Natural killer cell (primary cell): ENCODE measurements around the gene AOC2. TPM values are rescaled to one million over a fixed set of nuclear protein-coding genes. Genes with fewer than 3 reads are reported as not detected.
"Not testable (repeated sequence)": the region's sequence is repeated elsewhere in the genome, so short reads cannot be mapped to it uniquely, and the experiment has no call there.

Source experiments
- ATAC-seq, 3 donors: fragments of 150-1000 bp in 2 of 3; fragments of 200-7000 bp in 1 of 3; cut with Tn5 transposase; 1 replicate in 1 of 3; 2 replicates in 2 of 3; pipeline ENCODE4 v1.10.0; 2021; ENCODE audit warnings: mild to moderate bottlenecking in 2 of 3, moderate library complexity in 2 of 3
- DNase-seq, 2 donors: peaks; one replicate each; pipeline versions ENCODE4 v3.0.0 to v3.0.0-alpha.2; 2013 to 2021; ENCODE audit warnings: mixed read lengths in 1 of 2
- H3K27ac ChIP-seq: one replicate; pipeline ENCODE4 v1.5.1; 2013; ENCODE audit warnings: mild to moderate bottlenecking, low read length
- H3K27me3 ChIP-seq: one replicate; pipeline ENCODE4 v1.6.1; 2013; ENCODE audit warnings: low read length; ENCODE audit not compliant: control insufficient read depth, insufficient read depth
- H3K36me3 ChIP-seq: one replicate; pipeline ENCODE4 v1.6.1; 2013; ENCODE audit warnings: low read length; ENCODE audit not compliant: control insufficient read depth, insufficient read depth
- H3K4me1 ChIP-seq: one replicate; pipeline ENCODE4 v1.6.1; 2013; ENCODE audit warnings: low read length; ENCODE audit not compliant: control insufficient read depth, insufficient read depth
- H3K4me3 ChIP-seq: one replicate; pipeline ENCODE4 v1.5.1; 2013; ENCODE audit warnings: low read length
- H3K9me3 ChIP-seq: one replicate; pipeline ENCODE4 v1.6.1; 2013; ENCODE audit warnings: low read length; ENCODE audit not compliant: control insufficient read depth, insufficient read depth
- H3K27ac Mint-ChIP-seq, 2 donors: one replicate each; pipeline ENCODE4 v1.8.0; 2022; ENCODE audit warnings: mild to moderate bottlenecking in 2 of 2, mixed read lengths in 2 of 2, moderate library complexity in 1 of 2
- H3K27me3 Mint-ChIP-seq, 2 donors: one replicate each; pipeline ENCODE4 v1.8.0; 2022; ENCODE audit warnings: low read depth in 2 of 2, mixed read lengths in 2 of 2
- H3K36me3 Mint-ChIP-seq: one replicate; pipeline ENCODE4 v1.8.0; 2022; ENCODE audit warnings: mixed read lengths
- H3K4me1 Mint-ChIP-seq, 2 donors: one replicate each; pipeline ENCODE4 v1.8.0; 2022; ENCODE audit warnings: mixed read lengths in 2 of 2
- H3K4me3 Mint-ChIP-seq: one replicate; pipeline ENCODE4 v1.8.0; 2022; ENCODE audit warnings: mild to moderate bottlenecking, moderate library complexity, mixed read lengths
- H3K9me3 Mint-ChIP-seq, 2 donors: one replicate each; pipeline ENCODE4 v1.8.0; 2022; ENCODE audit warnings: mixed read lengths in 2 of 2
- CTCF ChIP-seq: fragments of 200-600 bp; IDR thresholded peaks from one replicate; pipeline ENCODE4 v1.8.0; 2022; ENCODE audit warnings: antibody characterized with exemption
- WGBS: methylation state at CpG from one replicate; pipeline ENCODE4 v1.1.7; 2013; ENCODE audit warnings: missing lambda C conversion rate; ENCODE audit not compliant: insufficient coverage; 5-methylcytosine and 5-hydroxymethylcytosine counted together
- intact Hi-C: fragments of 100-400 bp; cut with micrococcal nuclease; formaldehyde crosslinking; loops from one replicate; pipeline ENCODE4 v1.14.2; 2022
- total RNA-seq, 4 donors: library from RNA; stranded (reverse); fragments of 120-200 nt in 1 of 4; gene quantifications; one replicate each; pipeline versions ENCODE4 v1.2.3 to v1.2.4, GENCODE V29; 2013 to 2022

AOC2 gene
- total RNA-seq, 3 donors from 2014 or later (not counting 1 experiment from before 2014, with no cell fraction given) = 3.0 to 3.9 (median 3.5) TPM

- 93% methylated on average over 15 of the region's 15 CpGs for WGBS
- Mint-ChIP-seq H3K27ac (no peak overlapping the region), H3K4me3 (no peak overlapping the region), H3K36me3 (no peaks in the 10 kb centered on the region), H3K27me3 (peaks cover 0 to 3% of the 10 kb centered on the region in 2 donors), H3K9me3 (no peaks in the 10 kb centered on the region), H3K4me1 (no peaks in the 10 kb centered on the region)
- H3K36me3 ChIP-seq = no peaks in the 10 kb centered on the region
- no peaks in the 10 kb centered on the region for H3K27me3 ChIP-seq
- no peak for TF ChIP-seq CTCF
- no peak overlapping the region for H3K27ac ChIP-seq
- no peak for DNase-seq
- H3K9me3 ChIP-seq = no peaks in the 10 kb centered on the region
- H3K4me3 ChIP-seq = no peak overlapping the region
- H3K4me1 ChIP-seq = no peaks in the 10 kb centered on the region
- ATAC-seq = no peak
- intact Hi-C loops = no loop called here
Observed at GRCh38 chr17:42853968-42854790, 9.8 kb downstream of the AOC2 start.

- intact Hi-C loops = no loop called here
- DNase-seq (no peak), ATAC-seq (no peak)
- WGBS = 71% methylated on average over 8 of the region's 8 CpGs
- no peaks in the 10 kb centered on the region for H3K9me3 Mint-ChIP-seq
- H3K27me3 ChIP-seq = no peaks in the 10 kb centered on the region
- TF ChIP-seq CTCF = no peak
- H3K9me3 ChIP-seq = no peaks in the 10 kb centered on the region
- H3K4me1 ChIP-seq = no peaks in the 10 kb centered on the region
- H3K27ac Mint-ChIP-seq = no peak overlapping the region
- no peak overlapping the region for H3K27ac ChIP-seq
- no peak overlapping the region for H3K4me3 Mint-ChIP-seq
- no peaks in the 10 kb centered on the region for H3K36me3 Mint-ChIP-seq
- no peaks in the 10 kb centered on the region for H3K4me1 Mint-ChIP-seq
- H3K27me3 Mint-ChIP-seq = peaks cover 0 to 4% of the 10 kb centered on the region in 2 donors
- H3K4me3 ChIP-seq = no peak overlapping the region
- no peaks in the 10 kb centered on the region for H3K36me3 ChIP-seq
Observed at GRCh38 chr17:42855048-42855596, 10.7 kb downstream of the AOC2 start.

- H3K27ac Mint-ChIP-seq, H3K4me3 Mint-ChIP-seq, ATAC-seq, H3K27me3 ChIP-seq, H3K27me3 Mint-ChIP-seq, H3K4me1 ChIP-seq, H3K9me3 ChIP-seq, intact Hi-C loops, DNase-seq, H3K36me3 ChIP-seq, H3K36me3 Mint-ChIP-seq, H3K9me3 Mint-ChIP-seq, H3K4me1 Mint-ChIP-seq, H3K4me3 ChIP-seq, H3K27ac ChIP-seq: not testable (repeated sequence)
- 91% methylated on average over 4 of the region's 8 CpGs for WGBS
Observed at GRCh38 chr17:42856093-42856492, 11.7 kb downstream of the AOC2 start.

GRCh38 chr17:42856516-42856915 is 12.1 kb downstream of the AOC2 start:
- H3K4me1 Mint-ChIP-seq, H3K4me3 Mint-ChIP-seq, ATAC-seq, H3K27ac ChIP-seq, H3K9me3 Mint-ChIP-seq, H3K27me3 ChIP-seq, H3K4me1 ChIP-seq, H3K27ac Mint-ChIP-seq, H3K9me3 ChIP-seq, H3K36me3 Mint-ChIP-seq, DNase-seq, H3K36me3 ChIP-seq, intact Hi-C loops, H3K4me3 ChIP-seq, H3K27me3 Mint-ChIP-seq: not testable (repeated sequence)
- WGBS = 86% methylated on average over 6 of the region's 8 CpGs
